HG03095 (cell line): ENCODE measurements around the gene RNMT.
"Not testable (repeated sequence)": the region's sequence is repeated elsewhere in the genome, so short reads cannot be mapped to it uniquely, and the experiment has no call there.

Experiments used
- ATAC-seq: cut with Tn5 transposase; IDR thresholded peaks from one replicate; pipeline ENCODE4 v1.9.1; 2021; ENCODE audit warnings: moderate library complexity; ENCODE audit not compliant: unreplicated experiment

The RNMT gene

DNA sequence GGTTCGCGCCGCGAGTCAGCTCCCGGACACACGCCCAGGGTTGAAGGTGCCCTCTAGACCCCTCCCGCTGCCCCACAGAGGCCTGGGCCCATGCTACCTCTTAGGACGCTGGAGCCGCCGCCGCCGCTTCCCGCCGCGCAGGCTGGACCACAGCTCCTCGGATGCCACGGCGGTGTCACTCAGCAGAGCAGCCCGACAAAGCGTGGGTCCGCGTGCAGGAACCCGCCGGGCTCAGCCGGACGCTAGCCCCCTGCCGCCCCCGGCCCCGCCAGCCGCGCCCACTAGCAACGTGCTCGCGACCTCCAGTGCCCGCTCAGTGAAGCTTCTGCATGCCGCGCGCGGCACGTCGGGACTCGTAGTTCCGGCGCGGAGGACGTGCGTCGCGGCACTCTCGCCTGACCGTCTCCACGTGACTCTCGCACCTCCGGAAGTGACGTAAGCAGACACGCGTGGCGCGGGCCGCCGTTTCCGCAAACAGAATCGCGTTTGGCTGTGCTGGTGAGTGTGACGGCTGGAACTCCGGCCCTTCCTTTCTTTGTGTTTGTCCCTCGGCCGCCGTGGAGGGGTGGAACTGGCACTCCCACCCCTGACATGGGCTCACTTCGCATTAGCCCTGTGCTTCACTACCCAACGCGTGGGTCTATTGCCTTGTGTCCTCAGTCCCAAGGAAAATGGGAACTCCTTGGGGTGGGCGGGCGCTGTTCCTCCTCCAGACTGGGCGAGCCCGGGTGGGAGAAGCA is at the start of gene RNMT, which contains the start of gene FAM210A:
RNMT (plus strand) TSS at position 442 of the 740 bp plus-strand sequence. CDS start 4,845 bp downstream, outside the sequence.
FAM210A (minus strand) TSS at position 327 of the 740 bp plus-strand sequence. CDS start 44,481 bp downstream, outside the sequence.
- peak; percentile 94 for ATAC-seq

DNA sequence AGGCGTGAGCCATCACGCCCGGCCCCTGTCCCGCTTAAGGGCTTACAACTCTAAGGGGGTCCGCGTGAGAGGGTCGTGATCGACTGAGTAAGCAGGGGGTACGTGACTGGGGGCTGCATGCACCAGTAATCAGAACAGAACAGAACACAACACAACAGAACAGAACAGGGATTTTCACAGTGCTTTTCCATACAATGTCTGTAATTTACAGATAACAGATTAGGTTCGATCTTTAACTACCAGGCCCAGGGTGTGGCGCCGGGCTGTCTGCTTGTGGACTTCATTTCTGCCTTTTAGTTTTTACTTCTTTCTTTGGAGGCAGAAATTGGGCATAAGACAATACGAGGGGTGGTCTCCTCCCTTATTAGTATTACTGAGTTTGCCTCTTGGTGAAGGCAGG is 49.1 kb upstream of the RNMT start:
- ATAC-seq, result not testable (repeated sequence)

DNA sequence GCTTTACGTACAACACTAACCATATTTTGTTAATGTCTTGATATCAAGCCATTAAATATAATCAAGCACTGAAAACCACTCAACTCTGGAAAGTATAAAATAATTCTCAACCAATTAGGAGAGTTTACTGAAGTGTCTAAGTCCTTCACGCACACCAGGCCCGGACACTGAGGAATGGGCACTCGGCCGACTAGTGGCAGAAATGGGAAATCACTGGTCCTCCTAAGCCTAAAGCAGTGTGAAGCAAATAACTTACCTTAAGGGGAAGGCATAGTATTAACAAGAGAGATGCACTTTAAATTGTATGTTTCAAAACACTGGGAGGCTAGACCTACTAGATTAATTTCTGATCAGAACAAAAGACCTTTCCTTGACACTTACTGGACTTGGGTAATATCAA is 45.9 kb upstream of the RNMT start:
- no peak for ATAC-seq

- no peak for ATAC-seq
Observed at GRCh38 chr18:13681701-13682100, 44.8 kb upstream of the RNMT start.

DNA sequence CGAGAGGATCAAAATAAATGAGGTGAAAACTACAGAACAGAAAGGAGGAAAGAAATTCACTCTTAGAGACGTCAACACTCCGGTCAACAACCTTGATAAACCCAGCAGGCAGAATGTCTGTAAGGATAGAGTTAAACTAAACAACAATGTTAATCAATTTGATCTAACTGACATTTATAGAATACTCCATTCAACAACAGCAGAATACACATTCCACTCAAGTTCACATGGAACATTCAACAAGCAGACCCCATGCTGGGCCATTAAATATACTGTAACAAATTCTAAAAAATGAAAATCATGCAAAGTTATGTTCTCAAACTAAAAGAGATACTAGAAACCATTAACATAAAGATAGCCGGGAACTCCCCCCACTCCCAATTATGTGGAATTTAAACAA is 41.9 kb upstream of the RNMT start:
- no peak for ATAC-seq

GRCh38 chr18:13688191-13689136 is 38.0 kb upstream of the RNMT start:
- ATAC-seq, result no peak

DNA sequence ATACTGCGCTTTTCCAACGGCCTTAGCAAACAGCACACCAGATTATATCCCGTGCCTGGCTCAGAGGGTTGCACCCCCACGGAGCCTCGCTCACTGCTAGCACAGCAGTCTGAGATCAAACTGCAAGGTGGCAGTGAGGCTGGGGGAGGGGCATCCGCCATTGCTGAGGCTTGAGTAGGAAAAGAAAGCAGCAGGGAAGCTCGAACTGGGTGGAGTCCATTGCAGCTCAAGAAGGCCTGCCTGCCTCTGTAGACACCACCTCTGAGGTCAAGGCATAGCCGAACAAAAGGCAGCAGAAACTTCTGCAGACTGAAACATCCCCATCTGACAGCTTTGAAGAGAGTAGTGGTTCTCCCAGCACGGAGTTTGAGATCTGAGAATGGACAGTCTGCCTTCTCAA is 36.4 kb upstream of the RNMT start:
- ATAC-seq, result not testable (repeated sequence)

GRCh38 chr18:13695337-13695736 is 31.1 kb upstream of the RNMT start:
- not testable (repeated sequence) for ATAC-seq

DNA sequence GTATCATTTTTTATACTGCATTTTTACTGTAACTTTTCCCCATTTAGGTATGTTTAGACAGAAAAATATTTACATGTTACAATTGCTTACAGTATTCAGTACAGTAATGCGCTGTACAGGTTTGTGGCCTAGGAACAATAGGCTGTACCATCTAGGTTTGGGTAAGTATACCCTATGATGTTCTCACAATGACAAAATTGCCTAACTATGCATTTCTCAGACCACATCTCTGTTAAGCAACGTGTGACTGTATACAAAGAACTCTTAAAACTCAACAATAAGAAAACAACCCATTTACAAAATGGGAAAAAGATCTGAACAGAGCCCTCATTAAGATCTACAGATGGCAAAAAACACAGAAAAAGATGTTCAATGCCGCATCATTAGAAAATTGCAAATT is 29.5 kb upstream of the RNMT start:
- no peak for ATAC-seq

GRCh38 chr18:13700153-13700552 is 26.3 kb upstream of the RNMT start:
- no peak for ATAC-seq

- ATAC-seq, result no peak
Observed at GRCh38 chr18:13703899-13704298, 22.6 kb upstream of the RNMT start.

- no peak for ATAC-seq
Observed at GRCh38 chr18:13710414-13710831, 16.1 kb upstream of the RNMT start.

GRCh38 chr18:13712400-13713131 is 13.9 kb upstream of the RNMT start:
- ATAC-seq, result no peak

DNA sequence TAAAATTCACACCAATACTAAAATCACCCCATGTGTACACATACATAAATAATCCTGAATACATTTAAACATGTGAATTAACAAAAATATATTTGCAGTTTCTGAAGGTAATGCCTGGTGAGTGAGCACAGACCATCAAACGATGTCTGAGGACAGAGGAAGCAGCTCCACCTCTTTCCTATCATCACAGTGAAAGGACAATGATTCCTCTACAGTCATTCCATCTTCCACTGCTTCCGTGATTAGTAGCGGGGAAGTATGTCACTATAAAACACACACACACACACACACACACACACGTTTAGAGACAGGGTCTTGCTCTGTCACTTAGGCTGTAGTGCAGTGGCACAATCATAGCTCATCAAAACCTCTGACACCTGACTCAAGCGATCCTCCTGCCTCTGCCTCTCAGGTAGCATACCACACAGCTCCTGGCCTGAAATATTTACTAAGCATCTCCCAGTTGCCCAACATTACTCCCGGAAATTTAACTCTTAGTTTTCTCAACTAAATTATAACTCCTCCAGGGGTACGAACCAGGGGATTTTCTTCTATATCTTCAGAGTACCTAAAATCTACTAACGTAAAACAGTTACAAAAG is 12.9 kb upstream of the RNMT start:
- no peak for ATAC-seq

DNA sequence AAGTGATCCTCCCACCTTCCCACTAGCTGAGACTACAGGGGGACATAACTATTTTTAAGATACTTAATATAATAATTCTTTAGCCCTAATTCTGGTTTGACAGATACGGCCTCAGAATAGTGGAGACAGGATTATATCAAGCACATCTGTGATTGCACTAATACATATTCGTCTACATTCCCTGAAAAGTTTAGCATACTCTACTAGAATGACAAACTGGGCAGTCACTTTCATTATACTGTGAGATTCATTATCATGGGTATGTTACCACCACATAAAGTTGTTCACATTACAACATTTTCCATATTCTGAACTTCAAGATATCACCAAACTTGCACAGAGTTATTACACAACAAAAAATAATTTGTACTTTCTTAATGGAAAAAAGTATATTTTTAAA is 11.1 kb upstream of the RNMT start:
- no peak for ATAC-seq

- ATAC-seq, result no peak
Observed at GRCh38 chr18:13716916-13717315, 9.6 kb upstream of the RNMT start.

GRCh38 chr18:13720123-13720522 is 6.3 kb upstream of the RNMT start:
- ATAC-seq, result no peak

GRCh38 chr18:13720847-13721246 is 5.6 kb upstream of the RNMT start:
- no peak for ATAC-seq

DNA sequence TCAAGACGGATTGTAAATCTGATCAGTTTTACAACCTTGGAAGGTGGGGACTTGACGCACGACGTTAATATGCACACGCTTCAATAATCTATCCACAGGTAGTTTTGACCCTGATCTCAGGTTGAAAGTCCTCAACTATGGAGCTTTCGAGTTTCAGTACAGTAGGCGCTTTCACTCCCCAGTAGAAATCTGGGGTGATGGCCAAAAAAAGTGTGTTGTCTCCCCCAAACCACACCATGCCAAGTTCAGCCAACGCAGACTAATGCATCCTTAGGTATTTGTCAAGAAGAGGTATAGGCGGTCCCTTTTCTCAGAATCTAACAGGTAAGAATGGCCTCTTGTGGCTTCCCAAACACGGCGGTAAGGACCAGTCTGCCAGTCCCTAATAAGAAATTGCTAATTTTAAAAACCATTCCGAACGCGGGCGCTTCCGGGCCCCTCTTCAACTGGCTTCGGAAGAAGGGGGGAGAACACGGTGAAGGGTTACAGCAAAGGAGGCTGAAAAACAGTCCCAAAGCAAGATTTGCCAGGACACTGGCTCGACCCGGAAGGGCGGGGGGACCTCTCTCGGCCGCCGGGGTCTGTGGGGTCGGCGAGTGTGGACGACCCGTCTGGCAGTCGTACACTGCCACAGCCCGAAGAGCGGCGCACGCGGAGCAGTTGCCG is 774 bp upstream of the RNMT start:
- ATAC-seq, result peak; percentile 1

DNA sequence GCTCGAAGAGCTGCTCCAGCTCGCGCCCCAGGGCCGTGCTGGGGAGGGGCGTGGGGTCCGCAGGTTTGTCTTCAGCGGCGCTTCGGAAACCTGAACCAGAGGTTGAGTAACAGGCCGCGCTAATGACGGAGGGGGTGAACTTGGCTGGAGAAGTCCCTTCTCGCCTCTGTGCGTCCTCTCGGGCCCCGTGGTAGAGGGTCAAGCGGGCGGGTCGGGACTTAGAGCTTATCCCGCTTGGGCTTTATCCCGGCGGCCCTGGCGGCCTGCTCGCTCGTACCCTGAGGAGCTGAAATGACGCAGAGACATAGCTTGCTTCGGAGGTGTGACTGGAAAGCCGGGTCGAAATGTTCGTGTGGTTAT is 479 bp downstream of the RNMT start:
- peak; percentile 9 for ATAC-seq
